Measurements from ENCODE around the gene RGS7. TPM values are rescaled to one million over a fixed set of nuclear protein-coding genes. Genes with fewer than 3 reads are reported as not detected.

RGS7 gene
- polyA plus RNA-seq, result under 1 TPM in 2 of 4 donors, not detected in 2; 0.15 to 0.74 TPM
- long read RNA-seq, donor 1, result 0 reads
- long read RNA-seq, donor 2, result 0 reads
- long read RNA-seq, donor 3, result 0 reads
- long read RNA-seq, donor 4, result 0 reads
- long read RNA-seq, donor 5, result 0 reads
- long read RNA-seq, donor 6, result 0 reads
- long read RNA-seq, donor 7, result 0 reads
- long read RNA-seq, donor 8, result 0 reads
- long read RNA-seq, donor 9, result 0 reads
- long read RNA-seq, donor 10, result 0 reads

- H3K4me3 ChIP-seq (ENCODE audit: low read depth in 1 of 3, low read length in 3 of 3), result peak within 1 kb of the TSS; percentile 38 to 54 (median 41)
- WGBS, 3 donors, result 1 to 2% (median 1%) methylated on average over 66 to 105 of the region's 105 CpGs
- FAIRE-seq, result no peak
These were observed at the start of gene RGS7 for GRCh38 chr1:241356519-241357365. RGS7 (minus strand) TSS chr1:241357205.

GRCh38 chr1:241406421-241406820 is 49.4 kb upstream of the RGS7 start:
- Histone ChIP-seq H3K4me3 (ENCODE audit: low read depth in 1 of 3, low read length in 3 of 3) (no peak overlapping the region), H3K9me3 (ENCODE audit: control insufficient read depth in 2 of 2, insufficient read depth in 1 of 2, low read depth in 1 of 2, low read length in 1 of 2) (no peaks in the 10 kb centered on the region), H3K4me1 (ENCODE audit: control insufficient read depth in 3 of 3, insufficient read depth in 2 of 3, low read depth in 1 of 3, low read length in 2 of 3) (no peaks in the 10 kb centered on the region), H3K27ac (ENCODE audit: low read depth in 1 of 3, low read length in 2 of 3) (no peak overlapping the region), H3K36me3 (ENCODE audit: control insufficient read depth in 3 of 3, insufficient read depth in 2 of 3, low read depth in 1 of 3, low read length in 3 of 3) (no peaks in the 10 kb centered on the region), H3K27me3 (ENCODE audit: control insufficient read depth in 3 of 3, insufficient read depth in 3 of 3, low read length in 3 of 3) (no peaks in the 10 kb centered on the region)
- FAIRE-seq (no peak), DNase-seq (no peak)
- WGBS, 3 donors, result 91 to 95% (median 93%) methylated on average over 3 of the region's 3 CpGs

More at GRCh38 chr1:241356519-241357365, at the start of gene RGS7:
- no peak within 1 kb of the TSS for H3K27ac ChIP-seq (ENCODE audit: low read depth in 1 of 3, low read length in 2 of 3)
- no peaks in the 10 kb centered on the region for H3K36me3 ChIP-seq (ENCODE audit: control insufficient read depth in 3 of 3, insufficient read depth in 2 of 3, low read depth in 1 of 3, low read length in 3 of 3)
- peak; percentile 25 to 80 for DNase-seq
- H3K9me3 ChIP-seq (ENCODE audit: control insufficient read depth in 2 of 2, insufficient read depth in 1 of 2, low read depth in 1 of 2, low read length in 1 of 2), result no peaks in the 10 kb centered on the region
- H3K4me1 ChIP-seq (ENCODE audit: control insufficient read depth in 3 of 3, insufficient read depth in 2 of 3, low read depth in 1 of 3, low read length in 2 of 3), result peaks cover 0 to 2% (median 0%) of the 10 kb centered on the region in 3 donors
- peaks cover 10 to 23% (median 13%) of the 10 kb centered on the region in 3 donors for H3K27me3 ChIP-seq (ENCODE audit: control insufficient read depth in 3 of 3, insufficient read depth in 3 of 3, low read length in 3 of 3)

- no peak overlapping the region for H3K4me3 ChIP-seq (ENCODE audit: low read depth in 1 of 3, low read length in 3 of 3)
- FAIRE-seq (no peak), DNase-seq (no peak)
- H3K36me3 ChIP-seq (ENCODE audit: control insufficient read depth in 3 of 3, insufficient read depth in 2 of 3, low read depth in 1 of 3, low read length in 3 of 3), result no peaks in the 10 kb centered on the region
- no peaks in the 10 kb centered on the region for H3K9me3 ChIP-seq (ENCODE audit: control insufficient read depth in 2 of 2, insufficient read depth in 1 of 2, low read depth in 1 of 2, low read length in 1 of 2)
- WGBS, 3 donors, result 79 to 80% (median 79%) methylated on average over 6 of the region's 6 CpGs
- no peaks in the 10 kb centered on the region for H3K27me3 ChIP-seq (ENCODE audit: control insufficient read depth in 3 of 3, insufficient read depth in 3 of 3, low read length in 3 of 3)
- H3K27ac ChIP-seq (ENCODE audit: low read depth in 1 of 3, low read length in 2 of 3), result no peak overlapping the region
- H3K4me1 ChIP-seq (ENCODE audit: control insufficient read depth in 3 of 3, insufficient read depth in 2 of 3, low read depth in 1 of 3, low read length in 2 of 3), result no peaks in the 10 kb centered on the region
These were observed 44.2 kb upstream of the RGS7 start for GRCh38 chr1:241401156-241401555.

- Histone ChIP-seq H3K4me3 (ENCODE audit: low read depth in 1 of 3, low read length in 3 of 3) (no peak overlapping the region), H3K27ac (ENCODE audit: low read depth in 1 of 3, low read length in 2 of 3) (no peak overlapping the region), H3K27me3 (ENCODE audit: control insufficient read depth in 3 of 3, insufficient read depth in 3 of 3, low read length in 3 of 3) (no peaks in the 10 kb centered on the region), H3K4me1 (ENCODE audit: control insufficient read depth in 3 of 3, insufficient read depth in 2 of 3, low read depth in 1 of 3, low read length in 2 of 3) (no peaks in the 10 kb centered on the region), H3K36me3 (ENCODE audit: control insufficient read depth in 3 of 3, insufficient read depth in 2 of 3, low read depth in 1 of 3, low read length in 3 of 3) (no peaks in the 10 kb centered on the region), H3K9me3 (ENCODE audit: control insufficient read depth in 2 of 2, insufficient read depth in 1 of 2, low read depth in 1 of 2, low read length in 1 of 2) (no peaks in the 10 kb centered on the region)
- FAIRE-seq, result no peak
- no peak for DNase-seq
- 67 to 76% (median 70%) methylated on average over 6 of the region's 6 CpGs for WGBS, 3 donors
These were observed 40.0 kb upstream of the RGS7 start for GRCh38 chr1:241396747-241397681.

GRCh38 chr1:241391926-241392710 is 35.1 kb upstream of the RGS7 start:
- Histone ChIP-seq H3K4me1 (ENCODE audit: control insufficient read depth in 3 of 3, insufficient read depth in 2 of 3, low read depth in 1 of 3, low read length in 2 of 3) (no peaks in the 10 kb centered on the region), H3K4me3 (ENCODE audit: low read depth in 1 of 3, low read length in 3 of 3) (no peak overlapping the region), H3K36me3 (ENCODE audit: control insufficient read depth in 3 of 3, insufficient read depth in 2 of 3, low read depth in 1 of 3, low read length in 3 of 3) (no peaks in the 10 kb centered on the region), H3K9me3 (ENCODE audit: control insufficient read depth in 2 of 2, insufficient read depth in 1 of 2, low read depth in 1 of 2, low read length in 1 of 2) (no peaks in the 10 kb centered on the region), H3K27me3 (ENCODE audit: control insufficient read depth in 3 of 3, insufficient read depth in 3 of 3, low read length in 3 of 3) (no peaks in the 10 kb centered on the region), H3K27ac (ENCODE audit: low read depth in 1 of 3, low read length in 2 of 3) (no peak overlapping the region)
- DNase-seq (peak; percentile 2 to 10), FAIRE-seq (no peak)
- 30 to 57% (median 46%) methylated on average over 5 of the region's 5 CpGs for WGBS, 3 donors

- 70 to 83% (median 75%) methylated on average over 2 of the region's 2 CpGs for WGBS, 3 donors
- Histone ChIP-seq H3K4me3 (ENCODE audit: low read depth in 1 of 3, low read length in 3 of 3) (no peak overlapping the region), H3K27ac (ENCODE audit: low read depth in 1 of 3, low read length in 2 of 3) (no peak overlapping the region), H3K36me3 (ENCODE audit: control insufficient read depth in 3 of 3, insufficient read depth in 2 of 3, low read depth in 1 of 3, low read length in 3 of 3) (no peaks in the 10 kb centered on the region), H3K9me3 (ENCODE audit: control insufficient read depth in 2 of 2, insufficient read depth in 1 of 2, low read depth in 1 of 2, low read length in 1 of 2) (no peaks in the 10 kb centered on the region), H3K4me1 (ENCODE audit: control insufficient read depth in 3 of 3, insufficient read depth in 2 of 3, low read depth in 1 of 3, low read length in 2 of 3) (no peaks in the 10 kb centered on the region), H3K27me3 (ENCODE audit: control insufficient read depth in 3 of 3, insufficient read depth in 3 of 3, low read length in 3 of 3) (no peaks in the 10 kb centered on the region)
- FAIRE-seq (no peak), DNase-seq (no peak)
These were observed 33.5 kb upstream of the RGS7 start for GRCh38 chr1:241390526-241390925.

- Histone ChIP-seq H3K4me3 (ENCODE audit: low read depth in 1 of 3, low read length in 3 of 3) (no peak overlapping the region), H3K9me3 (ENCODE audit: control insufficient read depth in 2 of 2, insufficient read depth in 1 of 2, low read depth in 1 of 2, low read length in 1 of 2) (no peaks in the 10 kb centered on the region), H3K4me1 (ENCODE audit: control insufficient read depth in 3 of 3, insufficient read depth in 2 of 3, low read depth in 1 of 3, low read length in 2 of 3) (no peaks in the 10 kb centered on the region), H3K27me3 (ENCODE audit: control insufficient read depth in 3 of 3, insufficient read depth in 3 of 3, low read length in 3 of 3) (no peaks in the 10 kb centered on the region), H3K36me3 (ENCODE audit: control insufficient read depth in 3 of 3, insufficient read depth in 2 of 3, low read depth in 1 of 3, low read length in 3 of 3) (no peaks in the 10 kb centered on the region), H3K27ac (ENCODE audit: low read depth in 1 of 3, low read length in 2 of 3) (no peak overlapping the region)
- no peak for DNase-seq
- no peak for FAIRE-seq
- WGBS, 3 donors, result 59 to 67% (median 63%) methylated on average over 3 of the region's 3 CpGs
These were observed 32.4 kb upstream of the RGS7 start for GRCh38 chr1:241389400-241389799.

Data from small intestine (tissue), 16 donors.